Choroid plexus epithelial cell (primary cell): ENCODE measurements around the gene MCCC1.
"Not testable (repeated sequence)": the region's sequence is repeated elsewhere in the genome, so short reads cannot be mapped to it uniquely, and the experiment has no call there.

Experiments used
- DNase-seq: peaks from one replicate; pipeline ENCODE4 v3.0.0-alpha.2; 2010; ENCODE audit warnings: low read depth
- H3K4me3 ChIP-seq: 2 replicates; pipeline ENCODE4 v1.5.1; 2011; ENCODE audit warnings: low read depth, mild to moderate bottlenecking, control low read depth, low read length, moderate library complexity
- TF ChIP-seq, protein P1 (sequence below): conservative IDR thresholded peaks from 2 replicates; pipeline ENCODE4 v1.5.1; 2011; ENCODE audit warnings: low read depth, mild to moderate bottlenecking, control low read depth, inconsistent platforms, low read length, moderate library complexity

MCCC1 gene

DNA sequence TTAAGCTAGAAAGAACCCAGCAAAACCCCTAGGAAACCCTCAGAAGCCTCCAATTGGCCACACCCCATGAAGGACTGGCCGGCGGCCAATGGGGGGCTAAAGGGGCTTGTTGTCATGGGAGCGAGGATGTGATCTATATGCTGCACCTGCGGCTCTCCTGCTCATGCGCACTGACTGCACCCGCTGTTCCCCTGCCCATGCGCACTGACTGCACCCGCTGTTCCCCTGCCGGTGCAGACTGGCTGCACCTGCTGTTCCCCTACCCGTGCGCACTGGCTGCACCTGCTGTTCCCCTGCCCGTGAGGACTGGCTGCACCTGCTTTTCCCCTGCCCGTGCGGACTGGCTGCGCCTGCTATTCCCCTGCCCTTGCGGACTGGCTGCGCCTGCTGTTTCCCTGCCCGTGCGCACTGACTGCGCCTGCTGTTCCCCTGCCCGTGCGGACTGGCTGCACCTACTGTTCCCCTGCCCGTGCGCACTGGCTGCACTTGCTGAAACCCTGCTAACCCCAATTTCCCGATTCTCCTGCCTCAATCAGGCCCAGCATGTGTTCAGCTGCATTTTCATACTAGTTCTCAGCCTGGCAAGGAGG lies 16.8 kb upstream of the MCCC1 start:
- TF ChIP-seq, protein P1, sequence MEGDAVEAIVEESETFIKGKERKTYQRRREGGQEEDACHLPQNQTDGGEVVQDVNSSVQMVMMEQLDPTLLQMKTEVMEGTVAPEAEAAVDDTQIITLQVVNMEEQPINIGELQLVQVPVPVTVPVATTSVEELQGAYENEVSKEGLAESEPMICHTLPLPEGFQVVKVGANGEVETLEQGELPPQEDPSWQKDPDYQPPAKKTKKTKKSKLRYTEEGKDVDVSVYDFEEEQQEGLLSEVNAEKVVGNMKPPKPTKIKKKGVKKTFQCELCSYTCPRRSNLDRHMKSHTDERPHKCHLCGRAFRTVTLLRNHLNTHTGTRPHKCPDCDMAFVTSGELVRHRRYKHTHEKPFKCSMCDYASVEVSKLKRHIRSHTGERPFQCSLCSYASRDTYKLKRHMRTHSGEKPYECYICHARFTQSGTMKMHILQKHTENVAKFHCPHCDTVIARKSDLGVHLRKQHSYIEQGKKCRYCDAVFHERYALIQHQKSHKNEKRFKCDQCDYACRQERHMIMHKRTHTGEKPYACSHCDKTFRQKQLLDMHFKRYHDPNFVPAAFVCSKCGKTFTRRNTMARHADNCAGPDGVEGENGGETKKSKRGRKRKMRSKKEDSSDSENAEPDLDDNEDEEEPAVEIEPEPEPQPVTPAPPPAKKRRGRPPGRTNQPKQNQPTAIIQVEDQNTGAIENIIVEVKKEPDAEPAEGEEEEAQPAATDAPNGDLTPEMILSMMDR: no peak
- peak; percentile 12 for DNase-seq
- H3K4me3 ChIP-seq: no peak overlapping the region

DNA sequence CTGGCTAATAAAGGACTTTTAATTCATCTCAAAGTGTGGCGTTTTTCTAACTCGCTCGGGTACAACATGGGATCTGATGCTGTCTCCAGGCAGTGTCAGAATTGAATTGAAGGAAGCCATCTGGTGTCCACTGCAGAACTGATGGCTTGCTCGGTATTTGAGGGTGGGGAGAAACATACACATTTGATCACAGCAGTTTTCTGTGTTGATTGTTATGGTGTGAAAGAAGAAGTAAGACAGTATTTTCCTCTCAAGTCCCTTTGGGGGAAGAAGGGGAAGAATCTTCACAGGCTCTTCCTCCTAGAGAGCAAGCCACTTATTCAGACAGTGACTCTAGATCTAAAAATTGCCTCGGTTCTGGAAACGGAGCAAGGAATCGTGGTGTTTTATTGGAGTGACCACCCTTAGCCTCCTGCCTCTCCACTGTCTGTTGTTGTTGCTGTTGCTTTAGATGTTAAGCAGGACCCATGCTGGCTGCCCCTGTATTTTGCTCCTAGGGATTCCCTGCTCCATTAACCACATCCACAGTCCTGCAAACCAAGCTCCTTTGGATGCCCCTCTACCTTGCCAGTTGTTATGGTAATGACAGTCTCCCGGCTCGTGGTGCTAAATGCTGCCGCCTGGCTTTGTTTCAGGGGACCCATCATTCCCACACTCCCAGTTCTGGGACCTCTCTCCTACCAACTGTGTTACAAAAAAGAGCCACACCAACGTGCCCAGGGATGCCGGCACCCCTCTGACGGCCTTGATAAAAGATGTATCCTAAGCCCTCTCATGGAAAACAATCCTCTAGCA lies 15.3 kb upstream of the MCCC1 start:
- no peak overlapping the region for H3K4me3 ChIP-seq
- TF ChIP-seq, protein P1: peak; percentile 3
- DNase-seq: no peak

DNA sequence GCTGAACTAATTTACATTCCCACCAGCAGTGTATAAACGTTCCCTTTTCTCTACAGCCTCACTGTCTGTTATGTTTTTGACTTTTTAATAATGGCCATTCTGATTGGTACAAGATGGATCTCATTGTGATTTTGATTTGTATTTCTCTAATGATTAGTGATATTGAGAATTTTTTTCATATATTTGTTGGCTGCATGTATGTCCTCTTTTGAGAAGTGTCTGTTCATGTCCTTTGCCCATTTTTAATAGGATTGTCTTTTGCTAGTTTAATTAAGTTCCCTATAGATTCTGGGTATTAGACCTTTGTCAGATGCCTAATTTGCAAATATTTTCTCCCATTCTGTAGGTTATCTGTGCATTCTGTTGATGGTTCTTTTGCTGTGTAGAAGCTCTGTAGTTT lies 10.6 kb upstream of the MCCC1 start:
- not testable (repeated sequence) for H3K4me3 ChIP-seq, DNase-seq

DNA sequence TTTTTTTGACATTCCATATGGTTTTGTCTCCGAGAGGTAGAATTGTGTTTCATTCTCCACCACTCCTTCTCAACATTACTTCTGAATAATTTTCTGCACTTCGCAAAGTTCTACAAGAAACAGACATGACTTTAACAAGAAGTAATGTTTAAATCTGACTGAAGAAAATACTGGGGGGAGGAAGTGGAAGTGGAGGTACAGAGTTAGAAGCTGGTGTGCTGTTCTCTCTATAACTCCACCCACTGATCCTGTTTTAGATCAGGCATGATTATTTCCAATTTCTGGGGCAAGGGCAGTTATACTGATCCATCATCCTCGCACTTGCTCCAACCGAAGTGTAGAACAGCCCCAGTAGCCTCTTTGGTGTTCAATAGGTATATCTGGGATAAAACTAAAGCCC lies 9.2 kb upstream of the MCCC1 start:
- DNase-seq: no peak
- no peak overlapping the region for H3K4me3 ChIP-seq
- TF ChIP-seq, protein P1: no peak

DNA sequence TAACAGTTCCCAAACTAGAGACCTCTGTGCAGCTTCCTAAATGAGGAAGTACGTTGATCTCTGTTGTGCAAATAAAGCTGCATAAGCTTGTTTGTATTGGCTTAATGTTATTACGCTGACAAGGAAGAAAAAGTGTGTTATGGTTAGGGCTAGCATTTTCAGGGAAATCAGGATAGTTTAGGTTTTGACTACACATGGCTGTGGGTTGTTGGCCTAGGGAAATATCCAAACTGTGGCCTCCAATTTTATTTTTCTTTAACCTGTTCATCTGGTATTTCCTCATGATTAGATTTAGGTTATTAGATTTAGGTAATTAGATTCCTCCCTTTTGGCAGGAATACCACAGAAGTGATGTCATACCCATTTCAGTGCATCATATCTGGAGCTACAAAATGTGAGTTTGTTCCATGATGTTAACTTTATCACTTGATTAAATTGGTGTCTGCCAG lies 8.7 kb upstream of the MCCC1 start:
- TF ChIP-seq, protein P1: no peak
- no peak overlapping the region for H3K4me3 ChIP-seq
- peak; percentile 38 for DNase-seq

DNA sequence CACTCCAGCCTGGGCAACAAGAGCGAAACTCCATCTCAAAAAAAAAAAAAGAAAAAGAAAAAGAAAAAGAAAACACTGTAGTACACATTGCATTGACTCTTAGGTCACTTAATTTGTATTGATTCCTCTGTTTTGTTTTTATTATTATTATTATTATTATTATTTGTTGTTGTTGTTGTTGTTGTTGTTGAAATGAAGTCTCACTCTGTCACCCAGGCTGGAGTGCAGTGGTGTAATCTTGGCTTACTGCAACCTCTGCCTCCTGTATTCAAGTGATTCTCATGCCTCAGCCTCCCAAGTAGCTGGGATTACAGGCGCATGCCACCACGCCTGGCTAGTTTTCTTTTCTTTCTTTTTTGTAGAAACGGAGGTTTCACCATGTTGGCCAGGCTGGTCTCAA lies 8.1 kb upstream of the MCCC1 start:
- not testable (repeated sequence) for DNase-seq, H3K4me3 ChIP-seq

DNA sequence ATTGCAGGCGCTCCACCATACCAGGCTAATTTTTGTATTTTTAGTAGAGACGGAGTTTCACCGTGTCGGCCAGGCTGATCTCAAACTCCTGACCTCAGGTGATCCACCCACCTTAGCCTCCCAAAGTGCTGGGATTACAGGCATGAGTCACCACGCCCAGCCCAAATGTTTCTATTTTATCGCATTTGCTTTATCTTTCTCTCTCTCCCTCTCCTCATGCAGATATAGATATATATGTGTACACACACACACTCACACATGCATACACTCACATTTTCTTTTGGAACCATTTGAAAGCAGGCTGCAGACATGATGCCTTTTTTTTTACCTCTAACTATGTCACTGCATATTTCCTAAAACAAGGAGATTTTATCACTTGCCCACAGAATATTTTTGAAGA lies 7.3 kb upstream of the MCCC1 start:
- TF ChIP-seq, protein P1: no peak
- no peak overlapping the region for H3K4me3 ChIP-seq
- DNase-seq: no peak

DNA sequence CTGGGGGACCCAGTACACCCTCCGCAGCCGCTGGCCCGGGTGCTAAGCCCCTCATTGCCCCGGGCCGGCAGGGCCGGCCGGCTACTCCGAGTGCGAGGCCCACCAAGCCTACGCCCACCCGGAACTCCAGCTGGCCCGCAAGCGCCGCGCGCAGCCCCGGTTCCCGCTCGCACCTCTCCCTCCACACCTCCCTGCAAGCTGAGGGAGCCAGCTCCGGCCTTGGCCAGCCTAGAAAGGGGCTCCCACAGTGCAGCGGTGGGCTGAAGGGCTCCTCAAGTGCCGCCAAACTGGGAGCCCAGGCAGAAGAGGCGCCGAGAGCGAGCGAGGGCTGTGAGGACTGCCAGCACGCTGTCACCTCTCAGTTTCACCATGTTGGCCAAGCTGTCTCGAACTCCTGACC lies 4.7 kb upstream of the MCCC1 start:
- not testable (repeated sequence) for H3K4me3 ChIP-seq, DNase-seq

DNA sequence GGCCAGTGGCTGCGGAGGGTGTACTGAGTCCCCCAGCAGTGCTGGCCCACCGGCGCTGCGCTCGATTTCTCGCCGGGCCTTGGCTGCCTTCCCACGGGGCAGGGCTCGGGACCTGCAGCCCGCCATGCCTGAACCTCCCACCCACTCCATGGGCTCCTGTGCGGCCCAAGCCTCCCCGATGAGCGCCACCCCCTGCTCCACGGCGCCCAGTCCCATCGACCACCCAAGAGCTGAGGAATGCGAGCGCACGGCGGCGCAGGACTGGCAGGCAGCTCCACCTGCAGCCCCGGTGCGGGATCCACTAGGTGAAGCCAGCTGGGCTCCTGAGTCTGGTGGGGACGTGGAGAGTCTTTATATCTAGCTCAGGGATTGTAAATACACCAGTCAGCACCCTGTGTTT lies 1.7 kb upstream of the MCCC1 start:
- H3K4me3 ChIP-seq, DNase-seq: not testable (repeated sequence)
